AG09309 (cell line): ENCODE results near the gene PIAS4.

Experiments used
- DNase-seq: peaks from one replicate; pipeline ENCODE4 v3.0.0-alpha.2; 2010; ENCODE audit warnings: low read depth
- H3K4me3 ChIP-seq: 2 replicates; pipeline ENCODE4 v1.5.1; 2011; ENCODE audit warnings: mild to moderate bottlenecking, low read depth, low read length, moderate library complexity; ENCODE audit not compliant: control insufficient read depth
- CTCF ChIP-seq: IDR thresholded peaks from 2 replicates; pipeline ENCODE4 v1.5.1; 2011; ENCODE audit warnings: mild to moderate bottlenecking, low read depth, low read length, inconsistent platforms; ENCODE audit not compliant: insufficient read depth, control insufficient read depth; ENCODE audit errors: missing control alignments

PIAS4 gene

DNA sequence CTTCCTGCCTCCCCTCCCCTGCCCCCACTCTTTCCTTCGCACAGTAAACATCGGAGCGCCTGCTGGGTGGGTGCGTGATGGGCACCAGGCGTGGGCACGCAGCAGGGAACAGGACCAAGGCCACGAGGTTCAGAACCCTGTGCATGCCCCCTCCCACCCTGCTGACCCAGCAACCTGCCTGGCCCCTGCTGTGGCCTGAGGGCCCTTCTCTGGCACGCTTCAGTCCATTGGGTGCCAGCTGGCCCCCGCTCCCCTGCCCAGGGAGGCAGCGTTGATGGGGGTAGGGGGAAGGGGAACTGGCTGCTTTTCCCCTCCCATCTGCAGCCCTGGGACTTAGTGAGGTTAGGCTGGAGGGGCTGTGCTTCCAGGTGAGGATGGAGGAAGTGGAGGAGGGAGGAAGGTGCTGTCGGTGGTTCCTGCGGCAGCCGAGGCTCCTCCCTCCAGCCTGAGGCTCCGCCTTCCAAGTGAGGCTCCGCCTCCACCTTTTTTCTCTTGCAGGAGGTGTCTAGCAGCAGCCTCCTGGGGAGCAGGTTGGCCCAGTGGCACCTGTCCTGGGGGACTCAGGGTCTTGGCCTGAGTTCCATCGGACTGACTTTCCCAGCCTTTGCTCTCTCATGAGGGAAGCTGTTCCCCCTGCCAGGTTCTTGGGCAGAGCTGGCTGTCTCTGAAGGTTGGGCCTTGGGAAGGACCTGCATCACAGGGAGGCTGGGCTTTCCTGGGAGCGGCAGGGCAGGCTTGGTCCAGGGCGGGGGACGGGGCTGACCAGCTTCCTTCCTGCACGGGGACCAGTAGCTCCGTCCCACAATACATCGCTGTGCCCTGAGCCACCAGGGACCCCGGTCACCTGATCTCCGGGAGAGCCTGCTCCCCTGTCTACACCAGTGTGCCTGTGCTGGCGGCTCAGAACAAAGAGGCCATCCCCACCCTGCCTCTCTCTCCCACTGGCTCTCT is 7.3 kb downstream of the PIAS4 start:
- DNase-seq: no peak
- no peak for TF ChIP-seq CTCF
- no peak overlapping the region for H3K4me3 ChIP-seq

- no peak for TF ChIP-seq CTCF
- DNase-seq: no peak
- no peak overlapping the region for H3K4me3 ChIP-seq
Observed at GRCh38 chr19:4015705-4016402, 8.3 kb downstream of the PIAS4 start.

DNA sequence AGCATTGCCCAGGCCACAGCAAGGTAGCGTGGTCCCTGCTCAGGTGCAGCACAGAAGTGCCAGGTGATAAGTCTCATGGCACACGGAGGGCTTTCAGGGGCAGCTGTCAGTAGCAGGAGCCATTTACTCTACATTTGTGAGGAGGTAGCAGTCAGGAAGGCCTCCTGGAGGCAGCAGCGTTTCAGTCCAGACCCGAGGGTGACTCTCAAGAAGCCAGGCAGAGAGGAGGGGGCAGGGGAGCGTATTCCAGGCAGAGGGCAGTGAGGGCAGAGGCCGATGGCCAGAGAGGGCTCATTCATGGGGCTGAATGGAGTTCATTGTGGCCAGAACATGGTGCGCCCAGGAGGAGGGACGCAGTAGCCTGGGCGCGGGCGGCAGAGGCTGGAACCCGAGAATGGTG is 8.9 kb downstream of the PIAS4 start:
- no peak for TF ChIP-seq CTCF
- no peak for DNase-seq
- H3K4me3 ChIP-seq: no peak overlapping the region

DNA sequence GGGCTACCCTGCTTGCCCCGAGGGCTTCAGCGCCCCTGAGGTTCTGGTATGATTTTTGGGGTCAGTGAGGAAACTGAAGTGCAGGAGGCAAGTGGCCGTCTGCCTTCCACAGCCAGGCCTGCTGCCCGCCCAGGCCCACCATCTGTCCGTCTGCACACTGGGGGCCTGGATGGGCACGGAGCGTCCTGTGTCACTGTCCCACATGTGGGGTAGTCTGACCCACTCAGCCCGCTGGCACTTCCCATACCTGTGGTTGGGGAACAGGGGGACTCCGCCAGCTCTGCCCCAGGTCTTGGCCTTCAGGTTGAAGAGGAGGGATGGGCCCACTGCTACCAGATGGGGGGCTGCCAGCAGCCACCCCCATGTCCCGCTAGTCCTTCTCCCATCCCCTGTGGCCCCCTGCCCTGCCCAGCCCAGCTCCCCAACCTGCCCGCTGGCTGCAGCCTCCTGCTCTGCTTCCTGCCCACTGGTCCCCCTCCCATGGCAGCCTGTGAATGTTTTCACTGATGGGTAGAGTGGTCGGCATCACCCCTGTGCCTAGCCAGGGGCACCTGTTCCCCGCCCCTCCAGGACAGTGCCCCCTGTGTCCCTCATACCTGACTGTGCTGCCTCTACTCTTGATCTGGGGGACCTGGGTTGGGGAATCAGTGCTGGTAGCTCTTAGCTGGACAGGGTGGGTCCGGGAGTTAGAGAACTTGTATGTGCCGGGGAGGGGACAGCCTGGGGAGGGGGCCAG is 9.5 kb downstream of the PIAS4 start:
- no peak overlapping the region for H3K4me3 ChIP-seq
- no peak for DNase-seq
- no peak for TF ChIP-seq CTCF

- TF ChIP-seq CTCF: no peak
Observed at GRCh38 chr19:4018140-4018613, 10.6 kb downstream of the PIAS4 start.

GRCh38 chr19:4018775-4019504 is 11.4 kb downstream of the PIAS4 start:
- no peak overlapping the region for H3K4me3 ChIP-seq
- no peak for TF ChIP-seq CTCF
- DNase-seq: no peak

More at GRCh38 chr19:4018140-4018613, 10.6 kb downstream of the PIAS4 start:
- DNase-seq: no peak
- no peak overlapping the region for H3K4me3 ChIP-seq
